AG09309 (cell line): ENCODE data around the gene ZNF436.

Source experiments
- DNase-seq: peaks from one replicate; pipeline ENCODE4 v3.0.0-alpha.2; 2010; ENCODE audit warnings: low read depth
- H3K4me3 ChIP-seq: 2 replicates; pipeline ENCODE4 v1.5.1; 2011; ENCODE audit warnings: mild to moderate bottlenecking, low read depth, low read length, moderate library complexity; ENCODE audit not compliant: control insufficient read depth
- CTCF ChIP-seq: IDR thresholded peaks from 2 replicates; pipeline ENCODE4 v1.5.1; 2011; ENCODE audit warnings: mild to moderate bottlenecking, low read depth, low read length, inconsistent platforms; ENCODE audit not compliant: insufficient read depth, control insufficient read depth; ENCODE audit errors: missing control alignments

ZNF436 gene

DNA sequence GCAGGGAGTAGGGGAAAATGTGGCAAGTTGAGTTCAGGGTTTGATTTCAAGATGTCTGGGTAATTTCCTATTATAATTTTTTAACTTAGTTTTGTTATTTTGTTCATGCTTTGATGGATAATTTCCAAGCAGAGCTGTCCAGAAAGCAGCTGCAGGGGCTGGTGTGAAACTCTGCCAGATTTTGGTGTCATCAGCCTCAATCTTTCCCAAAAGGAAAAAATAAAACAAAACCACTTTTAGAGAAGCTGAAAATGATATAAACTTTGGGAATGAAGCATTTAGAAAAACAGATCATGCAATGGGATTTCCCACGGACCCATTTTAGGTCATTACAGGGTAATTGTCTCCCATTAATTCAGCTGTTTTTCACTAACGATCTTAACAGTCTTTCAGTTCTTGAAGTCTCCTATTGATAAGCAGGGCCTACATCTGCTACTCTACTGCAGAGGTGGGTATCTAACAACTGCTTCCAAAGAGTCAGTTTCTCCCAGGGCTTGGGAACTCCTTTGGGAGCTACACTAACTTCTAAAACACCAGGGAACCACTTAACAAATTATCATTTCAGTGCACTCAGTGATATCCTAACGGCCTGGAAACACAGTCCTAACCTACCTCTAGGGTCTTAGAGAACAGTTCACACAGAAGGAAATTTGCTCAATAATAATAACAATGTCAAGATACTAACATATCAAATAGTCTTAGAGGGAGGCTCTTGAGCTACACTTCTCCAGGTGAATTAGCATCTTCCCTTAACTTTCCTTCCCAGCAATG is 12.3 kb downstream of the ZNF436 start:
- DNase-seq, result no peak
- H3K4me3 ChIP-seq, result no peak overlapping the region
- no peak for TF ChIP-seq CTCF

DNA sequence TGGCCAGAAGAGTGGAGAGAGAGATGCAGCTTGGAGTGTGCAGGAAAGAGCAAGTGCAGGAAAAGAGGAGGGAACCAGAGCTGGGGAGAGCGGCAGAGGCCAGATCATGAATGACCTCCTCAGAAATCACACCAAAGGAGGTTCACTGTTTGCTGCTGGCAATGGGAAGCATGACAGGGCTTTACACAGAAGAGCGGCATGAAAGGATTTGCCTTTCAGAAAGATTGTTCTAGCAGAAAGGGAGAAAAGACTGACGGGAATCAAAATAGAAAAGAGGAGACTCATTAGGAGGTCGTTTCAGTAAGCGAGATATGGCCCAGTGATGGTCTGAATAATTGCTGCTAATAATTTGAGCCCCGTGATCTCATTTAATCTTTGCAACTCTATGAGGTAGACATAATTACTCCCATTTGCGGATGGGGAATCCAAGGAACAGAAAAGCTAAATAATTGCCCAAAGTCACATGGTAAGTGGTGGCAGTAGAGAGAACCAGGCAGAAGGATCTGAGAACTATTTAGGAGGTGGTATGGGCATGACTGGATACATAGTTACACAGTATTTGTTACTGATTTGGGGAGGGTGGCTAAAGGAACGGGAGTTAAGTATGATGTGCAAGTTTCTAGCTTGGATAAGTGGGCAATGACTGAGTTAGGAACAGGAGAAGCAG is 13.0 kb downstream of the ZNF436 start:
- no peak for DNase-seq
- no peak overlapping the region for H3K4me3 ChIP-seq
- no peak for TF ChIP-seq CTCF

DNA sequence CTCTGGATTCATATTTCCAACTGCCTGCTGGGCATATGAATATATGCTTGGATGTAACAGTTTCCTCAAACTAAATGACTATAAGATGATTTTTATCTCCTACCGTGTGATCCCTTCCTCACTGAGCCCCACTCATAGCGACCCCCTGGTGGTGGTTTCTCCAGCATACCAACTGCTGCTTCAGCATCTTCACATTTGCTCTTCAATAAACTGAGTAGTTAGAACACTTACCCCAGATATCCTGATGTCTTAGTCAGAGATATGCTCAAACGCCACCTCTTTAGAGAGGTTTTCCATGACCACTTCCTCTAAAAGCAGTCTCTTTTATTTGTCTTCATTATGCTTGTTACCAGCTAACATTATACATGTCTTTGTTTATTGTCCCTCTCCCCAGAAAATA is 15.4 kb downstream of the ZNF436 start:
- TF ChIP-seq CTCF, result no peak
- DNase-seq, result no peak
- no peak overlapping the region for H3K4me3 ChIP-seq

GRCh38 chr1:23352096-23352695 is 17.4 kb downstream of the ZNF436 start:
- TF ChIP-seq CTCF, result no peak
- no peak overlapping the region for H3K4me3 ChIP-seq
- no peak for DNase-seq

DNA sequence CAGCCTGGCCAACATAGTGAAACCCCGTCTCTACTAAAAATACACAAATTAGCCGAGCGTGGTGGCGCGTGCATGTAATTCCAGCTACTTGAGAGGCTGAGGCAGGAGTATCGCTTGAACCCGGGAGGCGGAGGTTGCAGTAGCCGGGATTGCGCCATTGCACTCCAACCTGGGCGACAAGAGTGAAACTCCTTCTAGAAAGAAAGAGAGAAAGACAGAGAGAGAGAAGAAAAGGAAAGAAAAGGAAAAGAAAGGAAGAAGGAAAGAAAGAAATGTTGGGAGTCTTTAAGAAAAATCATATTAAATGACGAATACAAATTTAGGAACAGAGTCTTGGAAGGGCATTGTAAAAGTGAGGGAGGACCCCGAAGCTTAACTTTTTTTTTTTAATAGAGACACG is 23.7 kb downstream of the ZNF436 start:
- no peak for DNase-seq
- no peak for TF ChIP-seq CTCF
- H3K4me3 ChIP-seq, result no peak overlapping the region

DNA sequence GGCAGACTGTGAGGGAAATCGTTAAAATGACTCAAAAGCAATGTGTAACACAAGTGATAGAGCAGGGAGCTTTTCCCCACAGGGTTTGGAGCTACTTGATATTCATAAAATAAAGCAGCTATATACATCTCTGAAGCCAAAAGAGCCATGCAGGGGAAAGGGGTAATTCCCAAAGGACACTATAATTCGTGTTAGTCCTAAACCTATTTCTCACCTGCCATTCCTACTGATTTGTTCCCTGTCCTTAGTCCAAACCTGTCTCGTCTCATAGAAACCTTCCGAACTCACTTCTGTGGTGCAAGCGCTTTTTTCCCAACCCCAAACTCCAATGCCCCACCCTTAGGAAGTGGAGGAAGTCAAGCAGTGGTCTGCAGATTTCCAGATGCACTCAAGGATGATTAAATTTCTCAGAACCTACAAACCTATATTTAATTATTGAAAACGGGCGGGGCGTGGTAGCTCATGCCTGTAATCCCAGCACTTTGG is 24.6 kb downstream of the ZNF436 start:
- DNase-seq, result no peak

More for the DNA sequence above, 24.6 kb downstream of the ZNF436 start:
- peak overlapping the region; percentile 39 for H3K4me3 ChIP-seq
- no peak for TF ChIP-seq CTCF
